DOHH2 (cell line): ENCODE results near the gene CPS1.
A peak's percentile ranks its signal among the peaks of the same experiment; 100 is the strongest.

ENCODE experiments used
- EZH2phosphoT487 ChIP-seq: fragments of 200-600 bp; sonication (generic); IDR thresholded peaks from 2 replicates; pipeline ENCODE4 v1.6.1; 2017; ENCODE audit warnings: borderline replicate concordance, mild to moderate bottlenecking, antibody characterized with exemption, low read length, moderate library complexity, mixed read lengths
- TF ChIP-seq, protein P1 (sequence below): fragments of 200-600 bp; sonication (generic); IDR thresholded peaks from one replicate; pipeline ENCODE4 v1.5.1; 2014; ENCODE audit warnings: antibody characterized with exemption, mild to moderate bottlenecking, low read depth, low read length; ENCODE audit not compliant: poor library complexity, severe bottlenecking

GRCh38 chr2:210617732-210618330, 61.4 kb downstream of the CPS1 start:
- TF ChIP-seq, protein P1, sequence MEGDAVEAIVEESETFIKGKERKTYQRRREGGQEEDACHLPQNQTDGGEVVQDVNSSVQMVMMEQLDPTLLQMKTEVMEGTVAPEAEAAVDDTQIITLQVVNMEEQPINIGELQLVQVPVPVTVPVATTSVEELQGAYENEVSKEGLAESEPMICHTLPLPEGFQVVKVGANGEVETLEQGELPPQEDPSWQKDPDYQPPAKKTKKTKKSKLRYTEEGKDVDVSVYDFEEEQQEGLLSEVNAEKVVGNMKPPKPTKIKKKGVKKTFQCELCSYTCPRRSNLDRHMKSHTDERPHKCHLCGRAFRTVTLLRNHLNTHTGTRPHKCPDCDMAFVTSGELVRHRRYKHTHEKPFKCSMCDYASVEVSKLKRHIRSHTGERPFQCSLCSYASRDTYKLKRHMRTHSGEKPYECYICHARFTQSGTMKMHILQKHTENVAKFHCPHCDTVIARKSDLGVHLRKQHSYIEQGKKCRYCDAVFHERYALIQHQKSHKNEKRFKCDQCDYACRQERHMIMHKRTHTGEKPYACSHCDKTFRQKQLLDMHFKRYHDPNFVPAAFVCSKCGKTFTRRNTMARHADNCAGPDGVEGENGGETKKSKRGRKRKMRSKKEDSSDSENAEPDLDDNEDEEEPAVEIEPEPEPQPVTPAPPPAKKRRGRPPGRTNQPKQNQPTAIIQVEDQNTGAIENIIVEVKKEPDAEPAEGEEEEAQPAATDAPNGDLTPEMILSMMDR = peak; percentile 73
- TF ChIP-seq EZH2phosphoT487 = no peak
